GM12874 (cell line): Measurements from ENCODE around the gene CCDC122.

Experiments
- TF ChIP-seq, protein P1 (sequence below): IDR thresholded peaks from 2 replicates; pipeline ENCODE4 v1.5.1; 2011; ENCODE audit warnings: low read depth, mild to moderate bottlenecking, control low read depth, low read length, moderate library complexity; ENCODE audit not compliant: insufficient read depth

CCDC122 gene

DNA sequence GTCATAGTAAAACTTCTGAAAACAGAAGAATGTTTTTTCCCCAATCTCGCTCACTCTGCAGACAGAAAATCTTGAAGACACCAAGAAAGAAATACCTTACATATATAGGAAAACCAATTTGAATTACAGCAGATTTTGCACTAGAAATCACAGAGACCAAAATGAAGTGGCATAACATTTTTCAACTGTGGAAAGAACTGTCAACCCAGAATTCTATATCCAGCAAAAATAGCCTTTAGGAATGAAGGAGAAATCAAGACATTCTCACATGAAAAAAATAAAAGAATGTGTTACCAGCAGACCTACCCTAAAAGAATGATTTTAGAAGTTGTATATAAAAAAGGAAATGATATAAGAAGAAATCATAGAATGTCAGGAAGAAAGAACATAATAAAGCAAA, 28.7 kb downstream of the CCDC122 start:
- TF ChIP-seq, protein P1, sequence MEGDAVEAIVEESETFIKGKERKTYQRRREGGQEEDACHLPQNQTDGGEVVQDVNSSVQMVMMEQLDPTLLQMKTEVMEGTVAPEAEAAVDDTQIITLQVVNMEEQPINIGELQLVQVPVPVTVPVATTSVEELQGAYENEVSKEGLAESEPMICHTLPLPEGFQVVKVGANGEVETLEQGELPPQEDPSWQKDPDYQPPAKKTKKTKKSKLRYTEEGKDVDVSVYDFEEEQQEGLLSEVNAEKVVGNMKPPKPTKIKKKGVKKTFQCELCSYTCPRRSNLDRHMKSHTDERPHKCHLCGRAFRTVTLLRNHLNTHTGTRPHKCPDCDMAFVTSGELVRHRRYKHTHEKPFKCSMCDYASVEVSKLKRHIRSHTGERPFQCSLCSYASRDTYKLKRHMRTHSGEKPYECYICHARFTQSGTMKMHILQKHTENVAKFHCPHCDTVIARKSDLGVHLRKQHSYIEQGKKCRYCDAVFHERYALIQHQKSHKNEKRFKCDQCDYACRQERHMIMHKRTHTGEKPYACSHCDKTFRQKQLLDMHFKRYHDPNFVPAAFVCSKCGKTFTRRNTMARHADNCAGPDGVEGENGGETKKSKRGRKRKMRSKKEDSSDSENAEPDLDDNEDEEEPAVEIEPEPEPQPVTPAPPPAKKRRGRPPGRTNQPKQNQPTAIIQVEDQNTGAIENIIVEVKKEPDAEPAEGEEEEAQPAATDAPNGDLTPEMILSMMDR, result no peak

DNA sequence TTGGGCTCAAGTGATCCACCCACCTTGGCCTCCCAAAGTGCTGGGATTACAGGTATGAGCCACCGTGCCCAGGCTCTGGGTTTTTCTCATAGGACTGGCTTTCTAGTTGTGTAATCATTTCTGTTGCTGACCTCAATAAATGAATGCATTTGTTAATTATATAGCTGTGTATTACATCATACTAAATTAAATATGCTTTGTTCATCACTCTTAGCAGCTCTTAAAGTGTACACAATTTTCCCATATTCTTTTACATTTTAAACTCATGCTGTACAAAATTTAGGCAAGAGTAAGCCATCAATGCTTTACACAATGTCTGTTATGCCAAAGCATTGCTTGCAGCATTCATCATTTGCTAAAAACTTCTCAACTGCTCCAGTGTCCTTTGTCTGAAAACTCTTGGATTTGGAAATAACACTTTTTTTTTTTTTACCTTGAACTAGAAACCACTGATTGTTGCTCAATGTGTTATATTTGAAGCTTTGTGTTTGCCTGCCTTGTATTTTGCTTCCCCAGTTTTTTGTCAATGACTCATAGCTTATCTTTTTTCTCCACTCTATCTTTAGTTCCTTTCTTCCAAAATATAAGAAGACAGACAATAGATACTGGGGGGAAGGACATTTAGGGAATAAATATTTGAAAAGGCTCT, 31.4 kb downstream of the CCDC122 start:
- TF ChIP-seq, protein P1, result no peak

DNA sequence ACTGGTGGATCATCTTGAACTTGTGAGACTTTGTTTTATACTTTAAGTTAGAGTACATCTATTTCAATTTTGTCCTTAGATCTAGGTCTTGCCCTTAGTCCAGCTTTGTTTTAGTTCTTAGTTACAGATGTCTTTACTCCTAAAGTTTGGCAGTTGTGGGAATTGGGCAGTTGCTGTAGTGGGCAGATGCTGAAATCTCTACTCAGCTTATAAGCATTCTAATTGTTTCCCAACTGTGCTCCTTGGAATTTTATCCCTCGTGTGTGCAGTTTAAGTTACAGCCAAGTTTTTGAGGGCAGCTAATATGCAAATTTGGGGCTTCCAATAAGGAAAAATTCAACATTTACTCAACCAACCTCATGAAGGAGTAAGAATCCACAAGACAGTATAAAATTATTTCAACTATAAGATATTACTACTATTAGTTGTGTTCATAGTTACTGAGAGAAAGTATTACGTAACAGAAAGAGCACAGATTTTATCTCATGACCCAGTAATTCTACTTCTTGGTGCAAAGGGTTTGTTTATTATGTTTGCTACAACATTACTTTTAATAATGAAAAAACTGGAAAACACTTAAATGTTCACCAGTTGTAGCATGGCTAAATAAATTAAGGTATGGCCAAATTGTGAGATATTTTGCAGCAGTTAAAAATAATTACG, 32.9 kb downstream of the CCDC122 start:
- TF ChIP-seq, protein P1, result no peak

DNA sequence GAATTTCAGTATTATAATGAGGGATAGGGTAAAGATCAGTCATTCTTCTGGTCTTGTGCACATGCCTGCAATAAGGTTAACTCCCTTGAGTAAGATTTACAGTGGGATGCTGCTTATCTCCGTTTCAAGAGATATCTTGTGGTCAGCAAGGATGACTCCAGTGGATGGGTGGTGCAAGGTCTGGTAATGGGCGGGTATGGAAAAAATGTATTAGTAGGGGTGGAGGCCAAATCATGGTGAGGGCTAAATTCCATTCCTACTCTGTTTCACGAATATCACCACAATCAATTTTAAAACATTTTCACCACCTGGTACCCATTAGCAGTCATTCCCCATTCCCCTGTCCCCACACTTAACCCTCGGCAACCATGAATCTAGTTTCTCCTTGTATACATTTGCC, 40.6 kb downstream of the CCDC122 start:
- TF ChIP-seq, protein P1, result no peak

DNA sequence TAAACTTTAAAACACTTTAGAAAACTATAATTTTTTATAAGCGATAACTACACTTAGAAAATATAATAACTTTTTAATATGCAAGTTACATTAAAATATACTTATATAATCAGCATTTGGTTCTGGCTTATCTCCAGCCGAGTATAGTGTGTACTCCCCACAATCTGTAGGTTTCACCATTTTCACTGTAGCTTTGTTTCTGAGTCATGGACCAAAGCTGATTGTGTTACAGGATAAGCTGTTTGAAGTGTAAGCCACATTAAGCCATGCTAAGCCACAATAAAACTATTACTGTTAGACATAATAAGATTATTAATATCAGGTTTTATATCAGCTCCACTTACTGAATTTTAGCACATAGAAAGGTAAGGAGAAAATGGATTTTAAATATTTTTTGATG, 43.8 kb downstream of the CCDC122 start:
- TF ChIP-seq, protein P1, result no peak

DNA sequence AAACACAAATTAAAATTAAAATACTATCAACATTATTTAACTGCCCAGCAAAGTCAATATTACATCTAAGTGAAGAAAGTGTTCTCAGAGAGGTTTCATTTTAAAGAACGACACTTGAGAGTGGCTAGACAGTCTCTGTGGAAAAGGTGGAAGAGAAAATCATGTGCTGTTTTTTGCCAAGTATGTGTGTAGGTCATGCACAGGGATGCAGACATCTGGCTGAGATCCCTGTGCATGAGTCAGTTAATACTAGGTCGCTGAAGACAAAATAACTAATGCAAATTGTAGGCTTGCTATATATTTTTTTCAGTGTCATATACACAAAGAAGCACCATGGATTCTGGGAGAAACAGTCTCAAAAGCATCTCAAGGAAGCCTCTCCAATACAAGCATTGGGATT, 48.5 kb downstream of the CCDC122 start:
- TF ChIP-seq, protein P1, result no peak

DNA sequence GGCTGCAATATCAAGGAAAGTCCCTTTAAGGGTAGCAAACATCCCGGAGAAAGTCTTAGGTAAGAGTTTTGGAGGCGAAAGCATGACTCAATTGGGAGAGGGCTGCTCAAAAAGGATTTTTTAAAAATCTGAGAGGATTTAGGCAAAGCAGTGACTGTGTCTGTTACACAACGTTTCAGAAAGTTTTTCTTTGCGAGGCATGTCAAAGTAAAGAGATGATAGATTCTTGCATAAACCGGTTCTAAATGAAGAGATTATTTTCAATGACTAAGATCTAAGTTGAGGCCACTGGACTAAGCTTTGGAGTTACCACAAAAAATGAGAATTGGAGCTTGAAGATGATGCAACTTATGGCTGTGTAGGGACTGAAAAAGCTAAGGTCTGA, 49.1 kb downstream of the CCDC122 start:
- TF ChIP-seq, protein P1, result no peak
